IgD-negative memory B cell (primary cell): ENCODE measurements around the gene UBE2U. TPM values are rescaled to one million over a fixed set of nuclear protein-coding genes. Genes with fewer than 3 reads are reported as not detected.

Source experiments
- H3K27ac Mint-ChIP-seq, 3 donors: one replicate each; pipeline ENCODE4 v1.8.0; 2020 to 2022; ENCODE audit warnings: mild to moderate bottlenecking in 3 of 3, mixed read lengths in 3 of 3, moderate library complexity in 1 of 3
- H3K27me3 Mint-ChIP-seq: one replicate; pipeline ENCODE4 v1.8.0; 2021; ENCODE audit warnings: mixed read lengths
- H3K36me3 Mint-ChIP-seq: one replicate; pipeline ENCODE4 v1.8.0; 2020; ENCODE audit warnings: mild to moderate bottlenecking, mixed read lengths
- H3K4me1 Mint-ChIP-seq, 3 donors: one replicate each; pipeline ENCODE4 v1.8.0; 2020 to 2022; ENCODE audit warnings: mixed read lengths in 3 of 3, mild to moderate bottlenecking in 1 of 3
- H3K4me3 Mint-ChIP-seq, 4 donors: one replicate each; pipeline ENCODE4 v1.8.0; 2020 to 2022; ENCODE audit warnings: mild to moderate bottlenecking in 4 of 4, mixed read lengths in 4 of 4, moderate library complexity in 3 of 4
- H3K9me3 Mint-ChIP-seq, 3 donors: one replicate each; pipeline ENCODE4 v1.8.0; 2020 to 2021; ENCODE audit warnings: mixed read lengths in 3 of 3, mild to moderate bottlenecking in 1 of 3
- polyA plus RNA-seq: library from polyadenylated mRNA; unstranded; fragments of 300-500 nt; fragmentation: Illumina TruSeq; gene quantifications from one replicate; pipeline ENCODE4 v1.2.3, GENCODE V29; 2021

The UBE2U gene, protein sequence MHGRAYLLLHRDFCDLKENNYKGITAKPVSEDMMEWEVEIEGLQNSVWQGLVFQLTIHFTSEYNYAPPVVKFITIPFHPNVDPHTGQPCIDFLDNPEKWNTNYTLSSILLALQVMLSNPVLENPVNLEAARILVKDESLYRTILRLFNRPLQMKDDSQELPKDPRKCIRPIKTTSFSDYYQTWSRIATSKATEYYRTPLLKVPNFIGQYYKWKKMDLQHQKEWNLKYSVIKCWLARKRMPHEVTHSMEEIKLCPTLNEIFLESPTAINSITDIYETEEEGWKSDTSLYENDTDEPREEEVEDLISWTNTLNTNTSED
- polyA plus RNA-seq: not detected

DNA sequence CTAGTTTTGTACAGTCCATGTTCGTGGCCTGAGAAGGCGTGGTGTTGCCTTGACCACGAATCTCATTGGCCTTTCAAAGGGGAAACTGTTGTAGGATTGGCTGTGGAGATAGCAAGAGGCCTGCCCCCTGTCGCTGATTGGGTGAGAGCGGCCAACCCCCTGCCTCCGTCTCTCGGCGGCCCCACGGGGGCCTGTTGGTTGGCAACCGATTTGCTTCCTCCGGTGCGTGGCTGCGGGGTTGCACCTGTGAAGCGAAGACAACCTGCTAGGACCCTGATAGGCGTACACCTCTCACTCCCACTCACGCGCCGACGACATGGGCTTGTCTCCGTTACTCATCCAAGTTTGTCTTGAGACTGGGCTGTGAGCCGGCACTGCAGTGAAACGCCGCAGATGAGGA lies at the start of gene UBE2U:
TSS of gene UBE2U (plus strand) at position 204 of the 400 bp plus-strand sequence. CDS start 428 bp downstream, outside the sequence.
- H3K36me3 Mint-ChIP-seq: peaks cover 2% of the 10 kb centered on the region
- H3K27me3 Mint-ChIP-seq: peaks cover 2% of the 10 kb centered on the region
- no peaks in the 10 kb centered on the region for H3K4me1 Mint-ChIP-seq
- H3K9me3 Mint-ChIP-seq: no peaks in the 10 kb centered on the region
- H3K27ac Mint-ChIP-seq: no peak within 1 kb of the TSS
- no peak within 1 kb of the TSS for H3K4me3 Mint-ChIP-seq

DNA sequence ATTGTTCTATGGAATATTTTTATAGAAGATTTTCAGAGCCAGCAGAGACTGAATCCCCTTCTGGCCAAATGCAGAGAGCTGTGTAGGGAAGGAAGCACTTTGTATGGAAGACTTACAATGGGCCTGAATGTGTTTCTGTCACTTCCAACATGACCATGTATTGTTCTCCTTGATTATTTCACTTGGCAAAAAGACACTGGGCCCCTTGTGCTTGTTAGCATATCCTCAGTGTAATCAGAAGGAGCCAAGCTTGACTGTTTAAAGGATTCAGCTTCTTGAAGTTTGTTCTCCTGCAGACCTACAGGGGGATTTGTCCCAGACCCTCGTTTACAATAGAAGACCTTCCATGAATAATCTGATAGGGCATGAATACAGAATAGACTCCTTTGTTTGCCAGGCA lies 48.1 kb upstream of the UBE2U start:
- H3K36me3 Mint-ChIP-seq: no peaks in the 10 kb centered on the region

DNA sequence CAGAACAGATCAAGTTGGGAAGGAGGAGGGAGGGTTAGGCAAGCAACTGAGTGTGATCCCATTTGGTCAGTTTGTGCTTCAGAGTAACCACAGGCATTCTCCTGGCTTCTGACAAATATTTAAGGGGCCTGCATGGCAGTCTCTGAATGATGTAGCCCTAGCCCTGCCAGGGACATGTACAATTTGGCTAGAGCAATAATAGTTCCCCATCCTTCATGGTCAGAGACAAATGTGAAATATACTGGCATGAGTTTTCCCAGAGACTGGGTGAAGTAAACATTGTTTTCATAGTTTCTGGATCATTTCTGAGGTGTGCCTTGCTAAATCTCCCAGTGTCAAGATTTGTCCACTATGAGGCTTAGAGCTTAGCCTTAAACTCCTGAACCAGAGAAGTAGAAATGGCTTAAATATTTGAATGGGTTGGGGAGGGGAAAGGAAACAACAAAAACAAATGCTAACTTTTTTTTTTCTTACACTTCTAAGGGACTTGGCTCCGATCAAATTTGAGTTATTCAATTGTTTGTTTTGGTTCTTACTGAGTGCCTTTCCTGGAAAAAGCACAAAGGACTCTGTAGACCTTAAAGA lies 42.0 kb upstream of the UBE2U start:
- peaks cover 0 to 2% (median 0%) of the 10 kb centered on the region in 3 donors for H3K9me3 Mint-ChIP-seq
- no peaks in the 10 kb centered on the region for H3K36me3 Mint-ChIP-seq
- no peak overlapping the region for H3K4me3 Mint-ChIP-seq
- peaks cover 0 to 2% (median 0%) of the 10 kb centered on the region in 3 donors for H3K4me1 Mint-ChIP-seq
- peaks cover 6% of the 10 kb centered on the region for H3K27me3 Mint-ChIP-seq
- no peak overlapping the region for H3K27ac Mint-ChIP-seq

More for the DNA sequence above, 48.1 kb upstream of the UBE2U start:
- no peak overlapping the region for H3K4me3 Mint-ChIP-seq
- H3K27me3 Mint-ChIP-seq: no peaks in the 10 kb centered on the region
- H3K4me1 Mint-ChIP-seq: peaks cover 0 to 1% (median 0%) of the 10 kb centered on the region in 3 donors
- no peak overlapping the region for H3K27ac Mint-ChIP-seq
- peaks cover 0 to 2% (median 0%) of the 10 kb centered on the region in 3 donors for H3K9me3 Mint-ChIP-seq

DNA sequence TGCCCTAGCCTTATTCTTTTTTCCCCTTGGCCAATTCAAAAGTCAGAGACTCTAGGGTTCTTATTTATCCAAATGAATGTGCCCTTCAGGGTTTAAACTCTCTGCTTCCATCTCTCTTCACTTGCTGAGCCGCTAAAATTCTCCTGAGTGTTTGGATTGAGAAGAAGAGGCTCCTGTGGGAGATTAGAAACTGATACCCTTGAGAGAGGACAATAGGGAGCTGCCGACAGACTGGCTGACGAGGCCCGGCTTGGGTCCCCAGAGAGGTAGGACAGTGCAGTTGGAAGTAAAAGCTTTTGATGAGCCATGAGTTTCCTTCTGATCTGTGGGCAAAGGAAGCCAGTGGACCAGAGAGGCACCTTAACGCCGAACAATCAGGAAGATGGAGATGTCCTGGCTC lies 41.3 kb upstream of the UBE2U start:
- Mint-ChIP-seq H3K9me3 (peaks cover 0 to 2% (median 0%) of the 10 kb centered on the region in 3 donors), H3K4me1 (peaks cover 0 to 2% (median 0%) of the 10 kb centered on the region in 3 donors), H3K36me3 (no peaks in the 10 kb centered on the region), H3K27me3 (peaks cover 6% of the 10 kb centered on the region), H3K4me3 (no peak overlapping the region), H3K27ac (no peak overlapping the region)

DNA sequence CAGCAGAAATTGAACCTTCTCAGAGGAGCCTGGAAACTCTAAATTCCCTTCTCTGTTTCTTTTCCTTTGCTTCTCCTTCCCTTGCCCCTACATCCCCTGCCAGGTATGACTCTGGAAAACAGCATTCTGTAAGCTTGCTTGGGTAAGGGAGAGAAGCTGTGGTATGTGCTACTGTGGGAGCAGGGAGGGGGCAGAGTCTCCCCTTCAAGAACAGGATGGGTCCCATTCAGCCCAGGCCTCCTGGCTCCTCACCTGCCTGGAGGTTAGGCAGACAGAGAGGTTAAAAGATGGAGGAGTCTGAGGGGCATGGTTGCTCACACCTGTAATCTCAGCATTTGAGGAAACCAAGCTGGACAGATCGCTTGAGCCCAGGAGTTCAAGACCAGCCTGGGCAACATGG lies 40.6 kb upstream of the UBE2U start:
- H3K27ac Mint-ChIP-seq: no peak overlapping the region
- no peak overlapping the region for H3K4me3 Mint-ChIP-seq
- H3K9me3 Mint-ChIP-seq: peaks cover 0 to 2% (median 0%) of the 10 kb centered on the region in 3 donors
- peaks cover 0 to 2% (median 0%) of the 10 kb centered on the region in 3 donors for H3K4me1 Mint-ChIP-seq
- peaks cover 6% of the 10 kb centered on the region for H3K27me3 Mint-ChIP-seq
- no peaks in the 10 kb centered on the region for H3K36me3 Mint-ChIP-seq

DNA sequence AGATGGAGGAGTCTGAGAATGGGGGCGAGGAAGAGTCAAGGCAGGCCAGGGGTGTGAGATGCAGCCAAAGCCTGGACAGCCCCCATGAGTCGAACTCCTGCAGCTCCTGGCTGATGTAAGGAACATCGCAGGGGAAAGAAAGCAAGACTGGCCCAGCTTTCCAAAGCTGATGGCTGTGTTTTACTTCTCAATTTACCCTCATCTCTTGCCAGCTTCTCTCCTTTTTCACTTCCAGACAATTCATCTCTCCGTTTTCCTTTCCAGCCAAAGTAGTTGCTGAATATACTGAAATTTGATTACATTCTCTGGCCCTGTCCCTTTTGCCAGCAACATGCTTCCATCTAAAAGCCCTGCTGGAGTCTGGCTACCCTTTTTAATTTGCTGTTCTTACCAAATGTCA lies 40.0 kb upstream of the UBE2U start:
- no peak overlapping the region for H3K27ac Mint-ChIP-seq
- H3K27me3 Mint-ChIP-seq: peaks cover 6% of the 10 kb centered on the region
- no peak overlapping the region for H3K4me3 Mint-ChIP-seq
- no peaks in the 10 kb centered on the region for H3K36me3 Mint-ChIP-seq
- peaks cover 0 to 2% (median 0%) of the 10 kb centered on the region in 3 donors for H3K9me3 Mint-ChIP-seq
- H3K4me1 Mint-ChIP-seq: peaks cover 0 to 2% (median 0%) of the 10 kb centered on the region in 3 donors

DNA sequence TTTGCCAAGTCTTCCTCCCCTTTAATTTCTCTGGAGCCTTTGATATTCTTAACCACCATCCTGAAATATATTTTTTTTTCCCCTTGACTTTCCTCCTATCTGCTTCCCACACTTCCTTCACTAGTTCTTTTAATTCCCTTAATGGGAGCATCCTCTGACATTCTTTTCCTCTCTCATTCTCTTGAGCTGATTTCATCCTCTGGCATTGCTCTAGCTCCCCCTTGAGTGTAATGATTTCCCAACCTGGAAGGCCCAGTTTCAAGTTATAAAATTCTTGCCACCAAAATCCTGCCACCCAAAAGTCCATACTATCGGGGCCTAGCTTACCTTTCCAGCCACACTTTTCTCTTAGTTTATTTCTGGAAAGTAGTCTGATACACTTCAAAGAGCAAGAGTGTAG lies 39.5 kb upstream of the UBE2U start:
- Mint-ChIP-seq H3K27me3 (peaks cover 6% of the 10 kb centered on the region), H3K27ac (no peak overlapping the region), H3K9me3 (peaks cover 0 to 2% (median 0%) of the 10 kb centered on the region in 3 donors), H3K4me3 (no peak overlapping the region), H3K4me1 (peaks cover 0 to 2% (median 0%) of the 10 kb centered on the region in 3 donors), H3K36me3 (no peaks in the 10 kb centered on the region)

DNA sequence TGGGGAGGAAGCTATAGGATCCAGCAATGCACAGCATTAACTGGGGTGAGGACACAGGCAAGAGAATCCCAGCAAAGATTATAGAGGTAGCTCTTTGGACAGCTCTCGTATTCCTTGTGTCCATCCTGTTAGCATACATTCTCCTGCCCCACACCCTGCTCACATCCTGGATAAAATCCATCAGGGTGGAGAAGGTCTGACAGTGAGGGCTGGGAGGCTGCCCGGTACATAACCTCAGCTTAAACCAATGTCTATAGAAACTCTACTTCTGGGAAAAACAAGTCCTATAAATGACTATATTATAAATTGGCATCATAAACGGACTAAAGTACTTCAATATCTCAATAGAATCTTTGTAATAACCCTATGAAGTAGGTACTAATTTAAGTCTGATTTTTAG lies 36.8 kb upstream of the UBE2U start:
- no peak overlapping the region for H3K4me3 Mint-ChIP-seq
- H3K4me1 Mint-ChIP-seq: peaks cover under 1 to 2% (median 1%) of the 10 kb centered on the region in 3 donors
- peaks cover 6% of the 10 kb centered on the region for H3K27me3 Mint-ChIP-seq
- H3K27ac Mint-ChIP-seq: no peak overlapping the region
- H3K36me3 Mint-ChIP-seq: no peaks in the 10 kb centered on the region
- H3K9me3 Mint-ChIP-seq: peaks cover 0 to 2% (median 2%) of the 10 kb centered on the region in 3 donors

DNA sequence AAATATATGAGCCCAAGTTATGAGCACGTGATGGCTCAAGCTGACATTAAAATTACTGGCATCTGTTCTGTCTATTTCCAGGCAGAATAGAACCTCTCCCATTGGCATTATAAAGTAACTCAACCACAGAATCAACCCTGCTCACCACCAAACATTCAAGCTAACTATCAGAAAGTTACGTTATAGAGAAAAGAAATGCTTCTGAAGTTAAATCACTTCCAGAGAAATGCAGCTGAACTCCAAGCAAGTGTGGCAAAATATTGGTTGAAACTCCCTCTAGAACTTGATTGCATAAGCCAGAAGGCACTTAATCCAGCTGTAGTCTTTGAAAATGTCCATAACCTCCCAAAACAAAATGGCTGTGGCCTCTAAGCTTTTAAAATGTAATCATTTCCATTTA lies 36.2 kb upstream of the UBE2U start:
- H3K4me3 Mint-ChIP-seq: no peak overlapping the region
- H3K36me3 Mint-ChIP-seq: no peaks in the 10 kb centered on the region
- no peak overlapping the region for H3K27ac Mint-ChIP-seq
- peaks cover 3% of the 10 kb centered on the region for H3K27me3 Mint-ChIP-seq
- H3K4me1 Mint-ChIP-seq: peaks cover 5 to 6% (median 5%) of the 10 kb centered on the region in 3 donors
- peaks cover 0 to 2% (median 2%) of the 10 kb centered on the region in 3 donors for H3K9me3 Mint-ChIP-seq

DNA sequence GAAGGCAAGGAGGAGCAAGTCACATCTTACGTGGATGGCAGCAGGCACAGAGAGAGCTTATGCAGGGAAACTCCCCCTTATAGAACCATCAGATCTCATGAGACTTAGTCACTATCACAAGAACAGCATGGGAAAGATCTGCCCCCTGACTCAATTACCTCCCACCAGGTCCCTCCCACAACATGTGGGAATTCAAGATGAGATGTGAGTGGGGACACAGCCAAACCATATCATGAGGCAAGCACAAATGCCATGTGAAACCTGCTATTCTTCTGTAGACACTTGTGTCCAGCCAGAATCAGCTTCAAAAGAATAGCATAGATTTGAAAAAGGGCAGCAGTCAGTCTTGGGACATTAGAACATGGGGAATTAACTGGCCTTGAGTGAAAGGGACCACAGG lies 32.2 kb upstream of the UBE2U start:
- Mint-ChIP-seq H3K36me3 (no peaks in the 10 kb centered on the region), H3K9me3 (peaks cover 0 to 2% (median 2%) of the 10 kb centered on the region in 3 donors), H3K4me3 (no peak overlapping the region), H3K27me3 (peaks cover 2% of the 10 kb centered on the region), H3K4me1 (peaks cover 4 to 9% (median 5%) of the 10 kb centered on the region in 3 donors), H3K27ac (no peak overlapping the region)

DNA sequence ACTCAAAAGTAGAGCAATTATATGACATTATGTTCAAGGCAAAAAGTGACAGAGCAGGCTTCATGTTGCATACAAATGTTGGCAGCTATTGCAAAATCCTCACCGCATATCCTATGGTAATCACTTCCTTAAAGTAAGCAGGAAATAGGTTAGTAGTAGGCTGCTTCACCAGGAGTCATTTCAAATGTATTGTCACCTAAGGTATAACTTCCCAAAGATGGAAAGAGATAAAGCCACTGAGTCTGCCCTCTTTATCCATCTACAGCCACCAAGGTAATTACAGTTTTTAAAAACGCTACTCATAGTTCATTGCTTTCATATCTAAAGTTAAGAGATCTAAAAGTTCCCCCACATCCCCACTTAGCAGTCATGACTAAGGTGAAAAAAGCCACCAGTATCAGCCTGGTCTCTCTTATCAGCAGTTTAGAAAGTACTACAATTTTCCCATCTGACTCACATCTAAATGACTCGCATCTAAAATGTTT lies 31.6 kb upstream of the UBE2U start:
- Mint-ChIP-seq H3K4me1 (peaks cover 4 to 9% (median 5%) of the 10 kb centered on the region in 3 donors), H3K4me3 (no peak overlapping the region), H3K27me3 (peaks cover 2% of the 10 kb centered on the region), H3K36me3 (no peaks in the 10 kb centered on the region), H3K27ac (no peak overlapping the region), H3K9me3 (peaks cover 0 to 2% (median 2%) of the 10 kb centered on the region in 3 donors)

DNA sequence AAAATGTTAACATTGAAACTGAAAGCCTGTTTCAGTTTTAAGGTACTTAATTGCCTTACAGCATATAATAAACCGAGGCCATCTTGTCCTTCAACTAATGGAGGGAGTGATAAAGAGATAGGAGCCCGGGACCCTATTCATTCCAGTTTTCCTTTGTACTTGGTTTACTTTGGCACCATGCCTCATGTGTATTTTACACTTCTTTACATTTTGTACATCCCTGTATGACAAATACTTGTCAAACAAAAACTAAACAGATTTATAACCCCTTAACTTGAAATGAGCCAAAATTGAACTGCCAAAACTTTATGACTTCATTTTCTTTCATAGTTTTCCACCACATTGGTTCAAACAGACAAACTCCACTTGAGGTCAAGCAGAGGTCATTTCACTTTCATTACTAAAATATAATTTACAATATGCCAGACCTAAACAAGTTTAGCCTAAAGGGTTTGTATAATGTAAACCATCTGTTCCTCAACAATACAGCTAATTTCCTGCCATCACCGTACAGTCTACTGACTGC lies 30.9 kb upstream of the UBE2U start:
- H3K4me1 Mint-ChIP-seq: peaks cover 4 to 9% (median 5%) of the 10 kb centered on the region in 3 donors
- no peak overlapping the region for H3K27ac Mint-ChIP-seq
- peaks cover 0 to 4% (median 2%) of the 10 kb centered on the region in 3 donors for H3K9me3 Mint-ChIP-seq
- H3K4me3 Mint-ChIP-seq: no peak overlapping the region
- H3K36me3 Mint-ChIP-seq: no peaks in the 10 kb centered on the region
- peaks cover 2% of the 10 kb centered on the region for H3K27me3 Mint-ChIP-seq

DNA sequence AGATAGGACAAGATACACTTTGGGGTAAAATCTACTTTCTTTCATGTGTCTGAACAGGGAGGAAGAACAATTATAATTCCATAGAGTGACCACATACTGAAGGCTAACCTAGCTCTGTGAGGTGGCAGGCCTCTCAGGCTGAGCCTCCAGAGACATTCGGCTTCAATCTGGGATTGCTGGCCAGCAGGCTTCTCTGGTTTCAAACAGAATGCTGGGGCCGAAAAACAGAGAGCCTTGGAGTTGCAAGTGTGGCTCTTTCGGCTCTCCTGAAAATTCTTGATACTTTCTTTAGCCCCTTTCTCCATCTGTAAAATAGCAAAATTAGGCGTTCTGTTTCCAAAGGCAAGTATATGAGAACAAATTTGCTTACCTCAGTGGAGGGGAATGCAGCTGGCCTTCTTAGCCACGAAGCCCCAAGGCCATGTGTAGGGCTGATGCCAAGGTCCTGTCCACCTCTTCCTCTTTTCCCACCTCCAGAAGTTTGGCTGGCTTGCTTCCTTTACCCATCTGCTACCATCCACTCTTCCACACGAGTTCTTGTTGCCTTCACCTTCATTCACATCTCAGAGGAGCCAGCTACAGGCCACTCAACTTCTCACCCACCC lies 30.0 kb upstream of the UBE2U start:
- Mint-ChIP-seq H3K27ac (no peak overlapping the region), H3K4me1 (peaks cover 4 to 9% (median 5%) of the 10 kb centered on the region in 3 donors)

DNA sequence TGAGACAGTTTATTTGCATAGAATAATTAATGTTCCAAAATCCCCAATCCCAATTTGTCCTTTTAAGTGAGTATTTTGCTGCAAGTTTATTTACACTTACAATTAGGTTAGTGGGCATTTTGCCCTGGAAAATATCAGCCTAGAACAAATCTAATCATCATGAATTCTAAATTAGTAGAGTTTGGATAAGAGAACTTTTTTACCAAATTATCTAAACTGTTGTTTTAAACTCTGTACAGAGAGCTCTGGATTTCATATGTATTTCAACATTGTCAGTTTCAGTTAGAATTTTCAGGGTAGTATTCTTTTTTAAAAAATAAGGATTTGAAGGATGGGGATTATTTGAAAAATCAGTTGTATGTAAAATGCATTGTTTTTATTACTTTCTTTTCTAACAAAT lies 27.8 kb upstream of the UBE2U start:
- peaks cover 4% of the 10 kb centered on the region for H3K27me3 Mint-ChIP-seq
- peaks cover 0 to 2% (median 0%) of the 10 kb centered on the region in 3 donors for H3K9me3 Mint-ChIP-seq
- H3K4me3 Mint-ChIP-seq: no peak overlapping the region
- H3K36me3 Mint-ChIP-seq: no peaks in the 10 kb centered on the region
- H3K4me1 Mint-ChIP-seq: peaks cover 4 to 9% (median 5%) of the 10 kb centered on the region in 3 donors
- H3K27ac Mint-ChIP-seq: no peak overlapping the region

More for the DNA sequence above, 30.0 kb upstream of the UBE2U start:
- peaks cover 0 to 4% (median 2%) of the 10 kb centered on the region in 3 donors for H3K9me3 Mint-ChIP-seq
- no peaks in the 10 kb centered on the region for H3K36me3 Mint-ChIP-seq
- H3K4me3 Mint-ChIP-seq: no peak overlapping the region
- H3K27me3 Mint-ChIP-seq: peaks cover 4% of the 10 kb centered on the region

DNA sequence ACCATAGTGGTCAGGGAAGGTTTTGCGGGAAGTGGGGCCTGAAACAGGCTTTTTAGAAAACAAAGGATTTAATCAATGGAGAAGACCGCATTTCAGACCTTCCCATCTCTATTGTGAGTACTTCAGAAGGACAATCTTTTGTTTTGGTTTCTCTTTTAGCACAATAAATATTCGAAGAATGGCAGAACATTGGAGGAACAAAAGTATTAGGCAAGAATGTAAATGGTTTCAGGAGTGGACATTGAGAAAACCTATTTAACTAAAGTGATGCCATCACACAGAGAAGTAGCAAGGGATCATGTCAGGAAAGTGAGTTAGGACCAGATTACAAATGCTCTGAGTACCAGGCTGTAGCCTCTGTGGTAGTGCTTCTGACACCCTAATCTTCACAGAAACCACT lies 26.8 kb upstream of the UBE2U start:
- peaks cover 0 to 2% (median 0%) of the 10 kb centered on the region in 3 donors for H3K9me3 Mint-ChIP-seq
- H3K4me3 Mint-ChIP-seq: no peak overlapping the region
- H3K27ac Mint-ChIP-seq: no peak overlapping the region
- H3K4me1 Mint-ChIP-seq: peaks cover 4 to 7% (median 4%) of the 10 kb centered on the region in 3 donors
- peaks cover 4% of the 10 kb centered on the region for H3K27me3 Mint-ChIP-seq
- no peaks in the 10 kb centered on the region for H3K36me3 Mint-ChIP-seq
